ENCODE results near the gene DBR1.
A peak's percentile ranks its signal among the peaks of the same experiment; 100 is the strongest.

Gene DBR1, protein sequence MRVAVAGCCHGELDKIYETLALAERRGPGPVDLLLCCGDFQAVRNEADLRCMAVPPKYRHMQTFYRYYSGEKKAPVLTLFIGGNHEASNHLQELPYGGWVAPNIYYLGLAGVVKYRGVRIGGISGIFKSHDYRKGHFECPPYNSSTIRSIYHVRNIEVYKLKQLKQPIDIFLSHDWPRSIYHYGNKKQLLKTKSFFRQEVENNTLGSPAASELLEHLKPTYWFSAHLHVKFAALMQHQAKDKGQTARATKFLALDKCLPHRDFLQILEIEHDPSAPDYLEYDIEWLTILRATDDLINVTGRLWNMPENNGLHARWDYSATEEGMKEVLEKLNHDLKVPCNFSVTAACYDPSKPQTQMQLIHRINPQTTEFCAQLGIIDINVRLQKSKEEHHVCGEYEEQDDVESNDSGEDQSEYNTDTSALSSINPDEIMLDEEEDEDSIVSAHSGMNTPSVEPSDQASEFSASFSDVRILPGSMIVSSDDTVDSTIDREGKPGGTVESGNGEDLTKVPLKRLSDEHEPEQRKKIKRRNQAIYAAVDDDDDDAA

DNA sequence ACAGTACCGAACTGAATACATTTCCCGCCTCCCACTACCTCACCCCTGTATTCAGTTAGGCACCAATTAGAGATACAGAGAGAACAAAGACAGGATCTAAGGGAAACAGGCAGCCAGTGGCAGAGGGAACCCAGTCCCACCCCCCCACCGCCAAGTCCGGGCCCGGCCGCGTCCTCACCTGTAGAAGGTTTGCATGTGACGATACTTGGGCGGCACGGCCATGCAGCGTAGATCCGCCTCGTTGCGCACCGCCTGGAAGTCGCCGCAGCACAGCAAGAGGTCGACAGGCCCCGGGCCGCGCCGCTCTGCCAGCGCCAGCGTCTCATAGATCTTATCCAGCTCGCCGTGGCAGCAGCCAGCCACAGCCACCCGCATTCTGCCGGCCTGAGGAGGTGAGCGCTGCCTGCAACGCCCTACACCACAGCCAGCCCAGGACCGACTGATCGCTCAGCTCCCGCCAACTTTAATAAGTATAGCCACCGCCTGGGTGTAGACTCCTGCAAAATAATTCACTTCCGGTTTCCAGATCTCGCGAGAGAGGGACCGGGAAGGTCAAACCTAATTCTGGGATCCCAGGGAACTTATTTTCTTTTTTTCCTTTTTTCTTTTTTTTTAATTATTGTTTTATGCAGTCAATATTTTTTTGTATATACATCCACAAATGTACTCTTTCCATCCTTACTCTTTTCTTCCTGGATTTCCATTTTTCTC, at the start of gene DBR1:
Gene DBR1, minus strand, starts transcription at position 501 of the 711 bp plus-strand sequence. Its CDS starts 126 bp downstream, at position 375.
- DNase-seq = peak; percentile 90

DNA sequence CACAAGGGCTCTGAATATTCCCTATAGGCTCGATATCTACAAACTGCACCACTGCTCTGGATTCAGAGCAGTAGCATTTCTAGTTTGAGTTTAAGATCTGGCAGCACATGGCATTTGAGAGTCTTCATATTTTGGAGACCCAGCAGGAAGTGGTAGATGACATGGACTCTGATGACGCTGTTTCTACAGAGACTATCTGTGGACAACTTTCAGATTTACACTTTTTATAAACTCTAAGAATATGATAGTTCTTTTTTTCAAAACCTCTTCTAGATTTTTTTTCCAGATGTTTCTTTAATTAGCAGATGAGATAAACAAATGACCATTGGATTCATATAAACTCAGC, 48.2 kb upstream of the DBR1 start:
- DNase-seq = no peak

DNA sequence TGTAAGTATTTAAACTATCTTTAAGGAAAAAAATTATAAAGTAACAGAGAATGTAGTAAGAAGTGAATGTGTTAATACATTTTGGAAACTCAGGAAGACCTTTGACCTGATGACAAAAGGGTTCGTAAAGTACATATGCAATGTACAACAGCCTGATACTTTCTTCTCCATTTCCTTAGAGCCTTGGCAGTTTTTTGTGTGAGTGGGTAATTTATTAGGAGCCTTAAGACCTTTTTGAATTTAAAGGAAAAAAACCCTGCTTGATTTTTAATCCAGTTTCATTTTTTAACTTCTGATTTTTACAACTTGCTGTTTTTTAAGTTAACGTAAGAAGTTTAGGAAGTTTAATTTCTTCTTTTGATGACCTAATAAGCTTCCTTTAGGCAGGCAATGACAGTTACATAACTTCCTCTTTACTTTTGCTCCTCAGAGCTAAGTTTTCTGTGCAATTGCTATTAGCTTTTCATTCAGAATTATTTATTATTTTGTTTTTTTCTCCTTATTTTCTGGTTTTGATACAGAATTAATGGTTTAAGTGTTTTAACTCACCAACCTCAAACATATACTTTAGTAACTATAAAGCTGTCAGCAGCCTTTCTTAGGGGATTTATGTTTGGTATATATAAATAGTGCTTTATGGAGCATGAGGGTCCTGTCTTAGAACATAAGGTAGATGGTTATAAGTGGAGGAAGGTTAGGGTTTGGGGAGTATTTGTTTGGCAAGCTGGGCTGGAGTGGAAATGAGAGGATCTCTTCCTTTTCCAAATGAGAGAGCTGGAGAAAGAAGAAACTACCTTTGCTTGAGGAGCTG, 47.6 kb upstream of the DBR1 start:
- no peak for DNase-seq

DNA sequence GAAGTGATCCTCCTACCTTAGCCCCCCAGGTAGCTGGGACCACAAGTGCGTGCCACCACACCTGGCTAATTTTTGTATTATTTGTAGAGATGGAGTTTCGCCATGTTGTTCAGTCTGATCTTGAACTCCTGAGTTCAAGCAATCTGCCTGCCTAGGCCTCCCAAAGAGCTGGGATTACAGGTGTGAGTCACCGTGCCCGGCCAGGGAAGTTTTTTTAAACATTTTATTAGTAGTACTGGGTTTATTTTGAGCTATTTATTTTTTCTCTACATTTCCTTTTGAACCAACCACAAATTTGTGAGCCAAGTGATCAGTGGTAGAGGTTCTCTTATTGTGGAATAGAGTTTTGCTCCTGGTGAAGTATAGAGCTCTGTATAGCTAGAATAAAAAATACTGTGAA, 46.1 kb upstream of the DBR1 start:
- DNase-seq = no peak

DNA sequence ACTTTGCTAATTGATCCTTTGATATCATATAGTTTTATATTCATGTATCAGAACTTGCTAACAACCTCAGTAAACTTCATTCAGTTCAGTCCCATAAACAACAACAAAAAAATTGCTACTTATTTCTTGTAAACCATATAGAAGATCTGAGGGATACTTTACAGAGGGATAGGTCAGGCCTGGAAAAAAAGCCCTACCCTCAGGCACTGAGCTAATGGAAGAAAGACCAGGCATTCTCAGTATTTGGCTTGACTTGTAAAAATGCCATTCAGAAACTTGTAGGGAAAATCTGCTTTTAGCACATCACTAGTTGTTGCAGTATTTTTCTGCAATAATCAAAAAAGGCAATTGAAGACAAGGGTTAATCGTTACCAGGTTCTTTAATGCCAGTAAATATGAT, 45.5 kb upstream of the DBR1 start:
- DNase-seq = no peak

DNA sequence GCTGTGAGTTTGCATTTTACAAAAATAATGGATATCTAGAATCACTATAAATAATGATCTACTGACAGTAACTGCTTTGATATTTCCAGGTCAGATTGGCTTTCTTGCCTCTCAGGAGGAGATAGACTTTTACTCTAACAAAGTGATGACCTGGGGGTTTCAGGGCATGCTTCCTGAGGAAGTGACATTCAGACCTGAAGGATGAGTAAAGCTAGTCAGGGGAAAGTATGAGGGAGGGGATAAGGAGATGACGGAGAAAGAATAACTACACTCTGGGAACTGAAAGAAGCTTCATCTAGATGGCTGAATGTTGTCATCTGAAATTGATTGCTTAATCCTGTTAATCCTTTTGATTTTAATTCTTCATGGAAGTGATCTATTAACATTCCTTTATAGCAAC, 44.5 kb upstream of the DBR1 start:
- DNase-seq = no peak

DNA sequence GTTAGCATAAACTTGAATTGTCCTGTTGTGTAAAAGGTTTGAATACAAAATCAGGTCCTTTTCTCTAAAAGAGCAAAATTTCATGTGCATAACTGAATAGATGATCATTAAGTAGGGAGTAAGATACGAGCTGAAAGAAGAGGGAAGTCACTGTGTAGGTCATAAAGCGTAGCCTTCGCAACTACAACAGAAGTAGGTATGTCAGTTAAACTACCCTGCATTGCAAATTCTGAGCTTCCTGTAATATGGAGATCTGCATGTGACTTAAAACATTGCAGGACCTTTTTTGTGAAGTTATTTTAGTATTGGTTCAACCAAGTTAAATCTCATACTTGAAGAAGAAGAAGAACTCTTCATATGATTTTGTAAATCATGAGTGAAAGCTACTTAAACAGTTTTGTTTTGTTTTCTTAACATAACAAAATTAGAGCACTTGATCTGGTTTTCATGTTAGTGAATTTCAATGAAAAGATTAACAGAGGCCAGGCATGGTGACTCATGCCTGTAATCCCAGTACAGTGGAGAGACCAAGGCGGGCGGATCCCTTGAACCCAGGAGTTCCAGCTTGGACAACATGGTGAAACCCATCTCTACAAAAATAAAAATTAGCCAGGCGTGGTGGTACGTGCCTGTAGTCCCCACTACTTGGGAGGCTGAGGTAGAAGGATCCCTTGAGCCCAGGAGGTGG, 38.8 kb upstream of the DBR1 start:
- no peak for DNase-seq

DNA sequence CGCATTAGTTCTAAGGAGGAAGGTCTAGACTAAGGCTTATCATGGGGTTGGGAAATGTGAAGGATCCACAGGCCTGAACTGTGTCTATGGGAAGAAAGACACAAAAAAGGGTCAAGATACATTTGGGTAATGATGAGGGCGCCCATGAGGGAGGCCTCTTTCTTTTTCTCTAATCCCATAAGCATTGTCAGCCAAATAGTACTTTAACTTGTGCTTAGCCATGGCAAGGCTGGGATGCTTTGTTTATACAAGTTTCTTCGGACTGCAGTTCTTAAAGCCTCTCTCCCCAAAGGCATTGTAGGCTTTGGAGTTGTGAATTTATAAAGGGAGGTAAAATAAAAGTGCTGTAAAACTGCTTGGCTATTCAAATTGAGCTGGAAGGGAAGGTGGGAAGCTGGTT, 35.8 kb upstream of the DBR1 start:
- DNase-seq = no peak

DNA sequence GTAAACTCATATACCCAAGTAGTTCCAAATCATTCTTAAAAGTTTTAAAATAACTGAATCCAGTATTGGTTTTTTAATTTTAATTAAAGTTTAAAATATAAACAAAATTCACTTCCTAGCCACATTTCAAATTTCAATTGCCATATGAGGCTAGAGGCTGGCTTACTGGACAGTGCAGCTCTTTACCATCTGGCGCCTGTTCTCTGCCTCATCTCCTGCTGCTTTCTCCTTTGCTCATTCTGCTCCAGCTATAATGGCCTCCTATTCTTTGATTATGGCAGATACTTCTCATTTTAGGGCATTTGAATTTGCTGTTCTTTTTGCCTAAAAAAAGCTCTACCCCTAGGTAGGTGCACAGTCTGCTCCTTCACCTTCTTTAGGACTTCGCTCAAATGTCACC, 31.5 kb upstream of the DBR1 start:
- no peak for DNase-seq

DNA sequence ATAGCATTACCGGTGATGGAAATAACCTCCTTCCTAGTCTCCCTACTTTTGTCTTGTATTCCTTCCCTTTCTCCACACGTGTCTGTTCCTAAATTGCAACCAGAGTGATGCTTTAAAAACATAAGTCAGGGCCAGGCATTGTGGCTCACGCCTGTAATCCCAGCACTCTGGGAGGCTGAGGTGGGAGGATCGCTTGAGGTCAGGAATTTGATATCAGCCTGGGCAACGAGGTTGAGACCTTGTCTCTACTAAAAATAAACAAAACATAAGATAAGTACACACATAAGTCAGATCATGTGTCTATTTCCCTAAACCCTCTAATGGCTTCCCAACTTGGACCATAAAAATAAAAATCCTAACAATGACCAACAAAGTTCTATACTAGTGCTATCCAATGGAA, 30.8 kb upstream of the DBR1 start:
- DNase-seq = no peak

DNA sequence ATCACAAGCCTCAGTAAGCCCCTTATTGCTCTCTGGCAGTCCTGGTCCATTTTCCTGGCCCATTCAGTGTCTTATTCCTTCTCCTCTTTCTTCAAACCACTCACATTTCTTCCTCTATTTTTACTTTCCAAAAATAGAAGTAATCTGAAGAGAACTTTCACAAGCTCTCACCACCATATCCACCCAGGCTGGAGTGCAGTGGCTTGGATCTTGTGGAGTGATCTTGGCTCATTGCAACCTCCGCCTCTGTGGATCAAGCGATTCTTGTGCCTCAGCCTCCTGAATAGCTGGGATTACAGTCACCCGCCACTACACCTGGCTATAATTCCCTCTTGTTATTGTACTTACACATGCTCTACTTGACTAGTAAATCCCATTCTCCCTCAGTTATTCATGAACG, 29.2 kb upstream of the DBR1 start:
- DNase-seq = no peak

DNA sequence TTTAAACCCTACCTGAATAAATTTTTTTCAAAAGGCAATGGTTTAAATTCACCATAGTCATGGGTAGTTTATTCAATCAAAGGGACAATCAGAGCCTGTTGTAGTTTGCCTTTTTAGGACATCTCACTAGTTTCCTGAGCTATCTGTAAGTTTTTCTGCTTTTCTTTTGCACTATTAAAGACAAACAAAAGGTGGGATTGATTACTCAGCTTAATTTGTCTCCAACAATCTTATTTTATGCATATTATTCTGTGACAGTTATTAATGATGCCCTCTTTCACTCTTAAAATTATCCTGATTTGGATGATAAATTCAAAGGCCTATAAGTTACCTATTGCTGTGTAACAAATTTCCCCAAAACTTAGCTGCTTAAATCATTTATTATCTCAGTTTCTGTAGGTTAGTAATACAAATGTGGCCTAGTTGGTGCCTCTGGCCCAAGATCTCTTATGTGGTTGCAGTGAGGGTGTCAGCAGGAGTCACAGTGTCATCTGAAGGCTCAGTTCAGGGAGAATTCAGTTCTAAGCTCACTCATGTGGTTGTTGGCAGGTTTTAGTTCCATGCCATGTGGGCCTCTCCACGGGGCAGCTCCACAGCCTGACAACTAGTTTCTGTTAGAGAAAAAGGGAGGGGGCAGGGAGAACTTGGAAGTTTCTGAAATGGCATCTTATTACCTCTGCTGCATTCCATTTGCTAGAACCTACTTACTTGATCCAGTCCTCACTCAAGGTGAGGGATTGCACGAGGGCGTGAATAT, 28.4 kb upstream of the DBR1 start:
- DNase-seq = no peak

DNA sequence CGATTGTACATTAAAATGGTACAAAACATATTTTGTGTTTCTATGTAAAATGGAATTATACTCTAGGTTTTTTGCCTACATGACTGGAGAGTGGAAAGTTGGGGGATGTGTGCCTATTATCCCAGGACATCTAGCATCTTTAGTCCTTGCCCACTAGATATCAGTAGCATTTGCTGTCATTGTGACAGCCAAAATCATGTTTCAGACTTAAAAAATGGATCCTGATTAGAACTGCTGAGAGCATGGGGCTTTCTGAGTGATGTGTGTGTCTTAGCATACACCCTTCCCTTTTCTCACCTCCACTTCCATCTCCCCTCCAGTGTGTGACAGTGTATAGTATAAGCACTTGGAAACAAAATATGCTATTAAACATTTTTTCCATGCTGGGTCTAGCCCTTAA, 25.7 kb upstream of the DBR1 start:
- no peak for DNase-seq

DNA sequence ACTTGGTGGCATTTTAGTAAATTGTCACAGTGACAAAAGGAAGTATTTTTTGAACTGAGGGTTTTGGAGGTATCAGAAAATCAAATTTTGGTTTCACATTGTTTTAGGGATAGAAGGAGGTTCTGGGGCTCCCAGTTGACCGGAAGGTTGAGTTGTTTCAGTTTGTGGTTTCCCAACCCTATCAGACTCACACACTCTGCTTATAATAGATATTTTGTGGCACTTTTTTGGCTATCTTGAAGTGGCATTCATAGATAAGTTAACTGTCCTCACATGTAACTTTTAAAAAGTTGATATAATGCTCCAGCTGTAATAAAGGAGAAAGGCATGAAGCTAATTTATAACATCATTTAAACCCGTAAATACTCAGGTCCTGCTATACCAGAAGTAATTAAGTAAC, 25.1 kb upstream of the DBR1 start:
- no peak for DNase-seq

DNA sequence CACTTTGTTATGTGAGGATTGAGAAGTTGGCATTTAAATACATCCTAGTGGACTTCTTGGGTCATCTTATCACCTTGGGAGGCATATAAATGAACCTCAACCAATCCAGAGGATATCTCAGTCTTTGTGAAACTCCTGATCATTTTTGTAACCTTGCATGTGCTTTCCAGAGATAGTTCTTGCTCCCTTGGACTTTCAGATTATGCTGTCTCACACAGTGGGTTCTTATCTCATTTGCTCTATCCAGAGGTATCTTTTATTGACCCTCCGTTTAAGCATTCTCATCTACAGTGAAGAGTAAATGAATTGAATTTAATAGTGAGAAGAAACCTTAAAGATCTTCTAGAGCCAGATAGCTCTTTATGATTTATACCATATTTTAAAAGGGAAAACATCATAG, 22.8 kb upstream of the DBR1 start:
- no peak for DNase-seq

DNA sequence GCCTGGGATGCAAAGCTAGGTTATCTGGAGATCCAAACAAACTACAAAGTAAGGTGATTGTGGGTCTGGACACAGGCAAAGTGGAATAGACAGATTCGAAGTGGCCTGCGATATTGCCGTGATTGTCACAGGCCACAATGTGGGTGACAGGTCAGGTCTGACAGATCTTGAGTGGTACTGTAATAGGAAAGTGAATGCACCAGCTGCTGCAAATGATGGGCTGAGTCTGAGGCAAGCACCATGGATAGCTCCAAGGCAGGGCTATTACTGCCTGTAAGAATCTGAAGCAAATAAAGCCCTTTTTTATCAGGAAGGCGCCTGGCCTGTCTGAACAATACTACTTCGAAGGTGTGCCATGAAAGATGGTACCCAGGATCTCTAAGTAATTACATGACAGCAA, 22.3 kb upstream of the DBR1 start:
- DNase-seq = no peak

DNA sequence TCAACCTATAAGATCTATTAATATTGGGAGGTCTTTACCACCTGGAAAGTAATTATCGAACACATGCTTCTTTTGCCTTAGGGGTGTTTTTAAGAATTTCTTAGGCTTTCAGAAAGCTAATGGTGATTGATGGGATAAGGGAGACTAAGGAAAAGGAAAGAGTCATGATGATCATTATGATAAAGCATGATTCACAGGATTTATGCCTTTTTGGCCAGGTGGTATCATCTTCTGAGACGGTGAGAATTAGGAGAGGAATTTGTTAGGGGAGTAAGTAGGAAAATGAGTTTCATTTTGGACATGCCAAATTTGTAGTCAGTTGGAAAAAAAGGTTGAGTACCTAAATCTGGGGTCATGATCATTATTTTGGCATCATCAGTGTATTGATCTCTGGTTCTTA, 21.3 kb upstream of the DBR1 start:
- no peak for DNase-seq

DNA sequence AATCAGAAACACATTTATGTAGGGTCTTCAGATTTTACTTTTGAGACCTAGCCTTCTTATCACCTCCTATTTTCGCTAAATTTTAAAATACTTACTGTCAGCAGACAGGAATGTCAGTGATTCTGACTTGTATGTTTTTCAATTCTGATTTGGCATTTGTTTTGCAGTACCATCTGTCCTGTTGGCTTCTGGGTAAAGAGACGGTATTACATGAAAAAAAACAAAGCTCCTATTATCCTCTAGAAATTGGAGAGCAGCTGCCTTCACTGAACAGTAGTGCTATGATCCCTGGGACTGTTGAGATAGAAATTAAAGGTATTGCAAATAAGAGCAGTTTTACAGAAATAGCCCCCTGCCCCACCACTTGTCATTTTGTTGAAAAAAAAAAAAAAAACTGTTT, 20.8 kb upstream of the DBR1 start:
- no peak for DNase-seq

DNA sequence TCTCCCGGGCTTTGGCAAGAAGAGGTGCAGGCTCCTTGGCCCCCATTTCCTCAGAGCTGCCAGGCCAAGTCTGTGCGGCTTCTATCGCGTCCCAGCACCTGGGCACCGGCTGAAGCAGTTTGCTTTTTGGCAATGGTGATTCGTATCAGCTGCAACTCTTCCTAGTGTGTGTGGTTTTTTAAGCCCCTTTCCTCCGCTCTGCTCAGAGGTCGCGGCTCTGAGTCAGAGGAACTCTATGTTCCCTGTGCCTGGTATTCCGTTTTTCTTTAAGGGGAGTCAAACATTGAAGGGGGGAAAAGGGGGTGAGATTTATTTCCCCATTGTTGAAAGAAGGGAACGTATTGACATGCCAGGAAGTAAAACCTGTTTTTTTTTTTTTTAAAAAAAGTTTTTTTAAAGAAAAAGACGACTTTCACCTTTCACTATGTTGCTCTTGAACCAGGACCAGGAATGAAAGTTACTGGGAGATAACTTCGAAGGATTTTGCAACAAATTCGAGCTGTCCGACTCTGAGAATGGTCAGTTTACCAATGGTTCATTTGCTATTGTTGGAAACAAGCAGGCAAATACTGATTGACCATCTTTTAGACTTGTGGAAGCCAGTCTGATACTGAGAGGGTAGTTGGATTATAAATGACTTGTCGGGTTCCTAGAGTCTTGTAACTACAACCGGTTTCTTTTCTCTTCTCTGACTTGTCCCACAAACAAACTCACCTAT, 13.5 kb upstream of the DBR1 start:
- DNase-seq = peak; percentile 42

DNA sequence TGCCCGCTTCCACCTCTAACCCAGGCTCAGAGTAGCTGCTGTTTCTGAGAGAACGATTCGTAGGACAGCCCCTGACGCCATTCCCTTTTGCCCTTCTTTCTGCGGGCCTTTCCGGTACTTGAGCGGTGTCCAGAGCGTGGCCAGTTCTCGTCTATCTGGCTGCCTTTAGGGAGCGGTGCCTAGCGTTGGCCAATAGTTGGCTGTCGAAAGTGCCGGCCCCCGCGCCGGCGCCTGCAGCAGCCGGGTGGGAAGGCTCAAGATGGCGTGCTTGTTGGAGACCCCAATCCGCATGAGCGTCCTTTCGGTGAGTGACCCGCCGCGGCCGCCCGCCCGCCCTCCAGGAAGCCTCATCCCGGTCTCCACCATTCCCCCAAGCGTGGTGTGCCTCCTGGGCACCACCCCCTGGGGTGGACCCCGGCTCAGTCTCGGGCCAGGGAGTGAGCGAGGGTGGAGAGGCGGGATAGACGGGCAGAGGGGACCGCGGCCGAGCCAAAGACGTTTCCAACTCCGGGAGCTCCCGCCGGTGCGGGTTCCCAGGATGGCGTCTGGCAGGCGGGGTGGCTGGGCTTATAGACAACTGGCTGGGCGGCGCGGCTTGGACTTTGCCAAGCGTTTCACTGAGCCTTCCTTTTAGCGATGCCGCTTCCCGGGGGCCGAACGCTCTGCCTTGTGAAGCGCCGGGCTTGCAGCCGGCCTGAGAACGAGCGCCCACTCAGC, 12.7 kb upstream of the DBR1 start, which contains the start of gene ARMC8:
Gene ARMC8, plus strand, starts transcription at position 6 of the 717 bp plus-strand sequence. Its CDS starts 254 bp downstream, at position 260.
- DNase-seq = no peak

All from CD4-positive, alpha-beta T cell treated with Interleukin-17A for 1 hour (primary cell).